ENCODE measurements around the gene MAP3K4. TPM values are rescaled to one million over a fixed set of nuclear protein-coding genes. Genes with fewer than 3 reads are reported as not detected.

MAP3K4 gene
- total RNA-seq, 1 experiment from 2014 or later = 54.3 TPM

GRCh38 chr6:161150566-161150965 is 159.0 kb downstream of the MAP3K4 start:
- Mint-ChIP-seq H3K27ac (no peak overlapping the region), H3K4me3 (no peak overlapping the region), H3K4me1 (no peaks in the 10 kb centered on the region), H3K27me3 (ENCODE audit: low read depth) (no peaks in the 10 kb centered on the region; the same call in 1 of the 2 replicates), H3K9me3 (no peaks in the 10 kb centered on the region), H3K36me3 (ENCODE audit: insufficient read depth in 1 of 3, low read depth in 3 of 3) (peaks cover 27 to 62% (median 40%) of the 10 kb centered on the region in 3 experiments)
- Histone ChIP-seq H3K23ac (ENCODE audit: insufficient read length, low read depth, low read length) (no peak overlapping the region), H3K9ac (ENCODE audit: extremely low read depth, insufficient read length, low read length) (no peak overlapping the region), H2BK5ac (ENCODE audit: insufficient read length, low read length) (no peak overlapping the region), H2BK15ac (ENCODE audit: low read depth, low read length) (no peak overlapping the region), H4K5ac (ENCODE audit: insufficient read length, low read depth, low read length) (no peak overlapping the region), H2BK120ac (ENCODE audit: low read depth, low read length, poor library complexity, severe bottlenecking) (no peak overlapping the region), H4K20me1 (ENCODE audit: control insufficient read depth, insufficient read depth, insufficient read length) (no peaks in the 10 kb centered on the region), H3K18ac (ENCODE audit: insufficient read length, low read depth, low read length) (no peak overlapping the region), H3K9me3 (ENCODE audit: control insufficient read depth, low read depth, low read length) (no peaks in the 10 kb centered on the region), H3K56ac (ENCODE audit: insufficient read length, low read depth, low read length) (no peak overlapping the region), H3K27ac (ENCODE audit: insufficient read length, low read depth, low read length) (no peak overlapping the region), H3K4me2 (ENCODE audit: insufficient read depth, insufficient read length, low read length) (no peak overlapping the region), H3K27me3 (ENCODE audit: insufficient read depth, low read length) (no peaks in the 10 kb centered on the region), H4K8ac (replicated peaks; ENCODE audit: insufficient read length, low read depth, low read length) (no peak overlapping the region), H3T11ph (ENCODE audit: low read length) (no peak overlapping the region), H2BK12ac (ENCODE audit: insufficient read length, low read depth, low read length) (no peak overlapping the region), H4K91ac (ENCODE audit: insufficient read length, low read depth, low read length) (no peak overlapping the region), H3K79me2 (ENCODE audit: insufficient read depth, low read length) (no peaks in the 10 kb centered on the region), H3K79me1 (ENCODE audit: insufficient read depth, low read depth, low read length, poor library complexity, severe bottlenecking) (no peaks in the 10 kb centered on the region), H2BK20ac (ENCODE audit: low read depth, low read length, poor library complexity, severe bottlenecking) (no peak overlapping the region), H3K14ac (ENCODE audit: insufficient read depth, low read length) (no peak overlapping the region), H3K4me1 (ENCODE audit: insufficient read depth, low read length) (no peaks in the 10 kb centered on the region), H3K23me2 (ENCODE audit: insufficient read length, low read depth, low read length, poor library complexity, severe bottlenecking) (no peaks in the 10 kb centered on the region), H3K4ac (ENCODE audit: low read depth, low read length) (no peak overlapping the region), H2AK5ac (ENCODE audit: insufficient read length, low read length) (no peak overlapping the region), H2AFZ (ENCODE audit: low read length) (no peak overlapping the region)
- no CpG with 5 or more reads among the region's 8 CpGs for WGBS (ENCODE audit: extremely low coverage, insufficient read length, low lambda C conversion rate)
- no peak for DNase-seq
- TF ChIP-seq CTCF (conservative IDR thresholded peaks at IDR 0.05) = no peak
